Ascending aorta (tissue), 2 donors: ENCODE data around the gene ADCY7. TPM values are rescaled to one million over a fixed set of nuclear protein-coding genes. Genes with fewer than 3 reads are reported as not detected.

ENCODE experiments used
- DNase-seq, 2 donors: peaks; one replicate each; pipeline ENCODE4 v3.0.0-alpha.2; 2019; ENCODE audit warnings: low spot score in 2 of 2
- H3K27ac ChIP-seq, 2 donors: fragments of 200-600 bp; sonication (generic); one replicate each; pipeline ENCODE4 v1.5.1; 2016 to 2017; ENCODE audit warnings: mild to moderate bottlenecking in 1 of 2
- H3K27me3 ChIP-seq: fragments of 200-600 bp; sonication (generic); one replicate; pipeline ENCODE4 v1.5.1; 2017
- H3K36me3 ChIP-seq, 2 donors: fragments of 200-600 bp; sonication (generic); one replicate each; pipeline ENCODE4 v1.5.1; 2016
- H3K4me1 ChIP-seq, 2 donors: fragments of 200-600 bp; sonication (generic); one replicate each; pipeline ENCODE4 v1.5.1; 2016 to 2017; ENCODE audit warnings: mild to moderate bottlenecking in 1 of 2
- H3K4me3 ChIP-seq, 2 donors: fragments of 200-600 bp; sonication (generic); one replicate each; pipeline ENCODE4 v1.5.1; 2016 to 2017; ENCODE audit warnings: mild to moderate bottlenecking in 1 of 2
- H3K9me3 ChIP-seq, 2 donors: fragments of 200-600 bp; sonication (generic); one replicate each; pipeline ENCODE4 v1.5.1; 2016
- CTCF ChIP-seq, 3 experiments: fragments of 200-600 bp in 2 of 3; fragments of 450-650 bp in 1 of 3; sonication (generic) in 2 of 3; IDR thresholded peaks; one replicate each; pipeline ENCODE4 v1.5.1; 2016 to 2019; ENCODE audit warnings: antibody characterized with exemption in 3 of 3, mild to moderate bottlenecking in 1 of 3, moderate library complexity in 1 of 3
- intact Hi-C: fragments of 100-400 bp; cut with DNase I; formaldehyde crosslinking; loops from one replicate; pipeline ENCODE4 v1.15.1; 2023
- total RNA-seq: library from RNA; depleted of rRNA; stranded (reverse); fragments of >200 nt; gene quantifications from one replicate; pipeline ENCODE4 v1.1.0, GENCODE V29; 2016

ADCY7 gene
- total RNA-seq, 1 donor from 2014 or later, result 8.2 TPM

- H3K9me3 ChIP-seq, result no peaks in the 10 kb centered on the region
- peaks cover 5 to 20% of the 10 kb centered on the region in 2 donors for H3K4me1 ChIP-seq
- H3K27me3 ChIP-seq, result no peaks in the 10 kb centered on the region
- no peak overlapping the region for H3K27ac ChIP-seq
- no peak for DNase-seq
- H3K36me3 ChIP-seq, result no peaks in the 10 kb centered on the region
- H3K4me3 ChIP-seq, result no peak overlapping the region
- intact Hi-C loops, result no loop called here
- TF ChIP-seq CTCF (IDR thresholded peaks at IDR 0.05), result no peak
These were observed 4.6 kb upstream of the ADCY7 start for GRCh38 chr16:50261707-50262235.

- no peak for TF ChIP-seq CTCF (IDR thresholded peaks at IDR 0.05)
- intact Hi-C loops, result no loop called here
- Histone ChIP-seq H3K4me3 (no peak overlapping the region), H3K9me3 (no peaks in the 10 kb centered on the region), H3K36me3 (no peaks in the 10 kb centered on the region), H3K4me1 (peaks cover 8 to 25% of the 10 kb centered on the region in 2 donors), H3K27ac (no peak overlapping the region), H3K27me3 (no peaks in the 10 kb centered on the region)
- no peak for DNase-seq
These were observed 3.1 kb upstream of the ADCY7 start for GRCh38 chr16:50263060-50263909.

- Histone ChIP-seq H3K9me3 (no peaks in the 10 kb centered on the region), H3K27me3 (no peaks in the 10 kb centered on the region), H3K36me3 (no peaks in the 10 kb centered on the region), H3K27ac (no peak overlapping the region), H3K4me3 (no peak overlapping the region), H3K4me1 (peaks cover 8 to 24% of the 10 kb centered on the region in 2 donors)
- no peak for TF ChIP-seq CTCF (IDR thresholded peaks at IDR 0.05)
- intact Hi-C loops, result loop anchor here (2.0 kb wide), 1 partner anchor 17 kb away; no protein-coding TSS in a partner anchor
- no peak for DNase-seq
These were observed 2.1 kb upstream of the ADCY7 start for GRCh38 chr16:50263940-50264929.

GRCh38 chr16:50265260-50265659 lies 1.1 kb upstream of the ADCY7 start:
- TF ChIP-seq CTCF (IDR thresholded peaks at IDR 0.05), result no peak
- Histone ChIP-seq H3K36me3 (no peaks in the 10 kb centered on the region), H3K9me3 (no peaks in the 10 kb centered on the region), H3K4me1 (peaks cover 8 to 18% of the 10 kb centered on the region in 2 donors), H3K4me3 (no peak overlapping the region), H3K27me3 (no peaks in the 10 kb centered on the region), H3K27ac (peak overlapping the region; percentile 12 to 35)
- DNase-seq, result no peak
- intact Hi-C loops, result loop anchor here (2.0 kb wide), 1 partner anchor 18 kb away; no protein-coding TSS in a partner anchor

- Histone ChIP-seq H3K4me1 (peaks cover 8 to 18% of the 10 kb centered on the region in 2 donors), H3K27ac (peak overlapping the region; percentile 35 to 79), H3K27me3 (no peaks in the 10 kb centered on the region), H3K4me3 (peak overlapping the region; percentile 37 to 69), H3K9me3 (no peaks in the 10 kb centered on the region), H3K36me3 (no peaks in the 10 kb centered on the region)
- DNase-seq, result no peak
- no peak for TF ChIP-seq CTCF (IDR thresholded peaks at IDR 0.05)
- intact Hi-C loops, result loop anchor here (2.0 kb wide), 1 partner anchor 19 kb away; no protein-coding TSS in a partner anchor
These were observed 525 bp upstream of the ADCY7 start for GRCh38 chr16:50265716-50266336.
